Activated CD8-positive, alpha-beta T cell treated with anti-CD3 and anti-CD28 coated beads for 36 hours (primary cell): Measurements from ENCODE around the gene FAM187B. TPM values are rescaled to one million over a fixed set of nuclear protein-coding genes. Genes with fewer than 3 reads are reported as not detected.

Source experiments
- ATAC-seq: fragments of 200-7000 bp; cut with Tn5 transposase; one replicate; pipeline ENCODE4 v1.10.0; 2021; ENCODE audit warnings: mild to moderate bottlenecking, moderate library complexity
- CTCF ChIA-PET: fragments of 350-600 bp; sonication (Branson Sonifier 250); formaldehyde crosslinking; loops from one replicate; lab custom pipeline; 2021; ENCODE audit warnings: antibody characterized with exemption; lab: Charles Lee
- POLR2A ChIA-PET: fragments of 350-600 bp; sonication (Branson Sonifier 250); formaldehyde crosslinking; loops from one replicate; lab custom pipeline; 2021; ENCODE audit warnings: antibody characterized with exemption; lab: Charles Lee
- DNase-seq: peaks from one replicate; pipeline ENCODE4 v3.0.0-alpha.2; 2020
- H3K27ac Mint-ChIP-seq: one replicate; pipeline ENCODE4 v1.8.0; 2021; ENCODE audit warnings: mild to moderate bottlenecking, mixed read lengths
- H3K27me3 Mint-ChIP-seq: one replicate; pipeline ENCODE4 v1.8.0; 2021; ENCODE audit warnings: mixed read lengths
- H3K36me3 Mint-ChIP-seq: one replicate; pipeline ENCODE4 v1.8.0; 2021; ENCODE audit warnings: low read depth, mixed read lengths
- H3K4me1 Mint-ChIP-seq: one replicate; pipeline ENCODE4 v1.8.0; 2021; ENCODE audit warnings: low read depth, mixed read lengths
- H3K4me3 Mint-ChIP-seq: one replicate; pipeline ENCODE4 v1.8.0; 2021; ENCODE audit warnings: mild to moderate bottlenecking, moderate library complexity, mixed read lengths
- H3K9me3 Mint-ChIP-seq: one replicate; pipeline ENCODE4 v1.8.0; 2021; ENCODE audit warnings: mixed read lengths
- intact Hi-C: fragments of 100-400 bp; cut with micrococcal nuclease; formaldehyde crosslinking; loops from one replicate; pipeline ENCODE4 v1.10.0; 2022
- total RNA-seq, 2 experiments: library from RNA; stranded (reverse); gene quantifications; one replicate each; pipeline ENCODE4 v1.2.3, GENCODE V29; 2021
- TF ChIP-seq, protein P1 (sequence below): fragments of 200-600 bp; IDR thresholded peaks from one replicate; pipeline ENCODE4 v1.8.0; 2022; ENCODE audit warnings: antibody characterized with exemption, mild to moderate bottlenecking

Gene FAM187B
- total RNA-seq, 2 experiments from 2014 or later: not detected

DNA sequence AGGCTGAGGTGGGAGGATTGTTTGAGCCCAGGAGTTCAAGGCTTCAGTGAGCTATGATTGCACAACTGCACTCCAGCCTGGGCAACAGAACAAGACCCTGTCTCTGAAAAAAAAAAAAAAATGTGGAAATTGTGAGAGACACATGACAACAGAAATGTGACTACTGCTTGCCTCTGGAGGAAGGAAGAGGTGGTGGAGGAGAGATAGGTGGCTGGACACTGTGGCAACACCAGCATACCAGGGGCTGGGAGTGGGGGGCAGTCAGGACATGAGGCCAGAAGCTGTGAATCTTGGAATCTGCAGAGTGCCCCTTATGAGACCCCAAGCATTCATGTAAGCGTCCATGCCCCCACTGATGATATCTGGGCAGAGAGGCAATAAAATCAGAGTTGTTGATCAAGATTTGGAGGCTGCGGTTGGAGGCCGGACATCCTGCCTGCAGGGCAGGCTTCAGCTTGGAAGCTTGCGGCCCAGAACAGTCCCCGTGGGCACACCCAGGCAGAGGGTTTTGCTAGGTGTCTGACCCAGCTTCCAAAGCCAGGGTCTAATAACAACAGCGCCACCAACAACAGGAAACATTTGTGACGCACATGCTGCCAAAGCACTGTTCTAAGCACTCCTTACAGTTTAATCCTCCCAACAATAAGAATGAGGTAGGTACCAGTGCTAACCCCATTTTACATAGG, 16.9 kb downstream of the FAM187B start:
- H3K36me3 Mint-ChIP-seq: peaks cover 8% of the 10 kb centered on the region
- ATAC-seq: peak; percentile 41
- H3K4me3 Mint-ChIP-seq: peak overlapping the region; percentile 44
- H3K9me3 Mint-ChIP-seq: peaks cover 6% of the 10 kb centered on the region
- TF ChIP-seq, protein P1, sequence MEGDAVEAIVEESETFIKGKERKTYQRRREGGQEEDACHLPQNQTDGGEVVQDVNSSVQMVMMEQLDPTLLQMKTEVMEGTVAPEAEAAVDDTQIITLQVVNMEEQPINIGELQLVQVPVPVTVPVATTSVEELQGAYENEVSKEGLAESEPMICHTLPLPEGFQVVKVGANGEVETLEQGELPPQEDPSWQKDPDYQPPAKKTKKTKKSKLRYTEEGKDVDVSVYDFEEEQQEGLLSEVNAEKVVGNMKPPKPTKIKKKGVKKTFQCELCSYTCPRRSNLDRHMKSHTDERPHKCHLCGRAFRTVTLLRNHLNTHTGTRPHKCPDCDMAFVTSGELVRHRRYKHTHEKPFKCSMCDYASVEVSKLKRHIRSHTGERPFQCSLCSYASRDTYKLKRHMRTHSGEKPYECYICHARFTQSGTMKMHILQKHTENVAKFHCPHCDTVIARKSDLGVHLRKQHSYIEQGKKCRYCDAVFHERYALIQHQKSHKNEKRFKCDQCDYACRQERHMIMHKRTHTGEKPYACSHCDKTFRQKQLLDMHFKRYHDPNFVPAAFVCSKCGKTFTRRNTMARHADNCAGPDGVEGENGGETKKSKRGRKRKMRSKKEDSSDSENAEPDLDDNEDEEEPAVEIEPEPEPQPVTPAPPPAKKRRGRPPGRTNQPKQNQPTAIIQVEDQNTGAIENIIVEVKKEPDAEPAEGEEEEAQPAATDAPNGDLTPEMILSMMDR: no peak
- no peaks in the 10 kb centered on the region for H3K27me3 Mint-ChIP-seq
- H3K27ac Mint-ChIP-seq: peak overlapping the region; percentile 98
- intact Hi-C loops: loop anchor here (5.0 kb wide), 1 partner anchor 69 kb away; the partner anchor contains the start of gene FXYD7
- ChIA-PET CTCF (interaction anchor here (1.1 to 2.1 kb wide), 5 partner anchors 9 to 69 kb away, joined by 3 to 6 read pairs (median 4); partner anchors contain the start of genes FXYD5 and FXYD7), POLR2A (interaction anchor here (0.6 to 2.2 kb wide), 5 partner anchors 8 to 70 kb away, joined by 3 to 6 read pairs (median 4); partner anchors contain the start of genes FXYD5 and USF2)
- DNase-seq: peak; percentile 77
- H3K4me1 Mint-ChIP-seq: peaks cover 75% of the 10 kb centered on the region

DNA sequence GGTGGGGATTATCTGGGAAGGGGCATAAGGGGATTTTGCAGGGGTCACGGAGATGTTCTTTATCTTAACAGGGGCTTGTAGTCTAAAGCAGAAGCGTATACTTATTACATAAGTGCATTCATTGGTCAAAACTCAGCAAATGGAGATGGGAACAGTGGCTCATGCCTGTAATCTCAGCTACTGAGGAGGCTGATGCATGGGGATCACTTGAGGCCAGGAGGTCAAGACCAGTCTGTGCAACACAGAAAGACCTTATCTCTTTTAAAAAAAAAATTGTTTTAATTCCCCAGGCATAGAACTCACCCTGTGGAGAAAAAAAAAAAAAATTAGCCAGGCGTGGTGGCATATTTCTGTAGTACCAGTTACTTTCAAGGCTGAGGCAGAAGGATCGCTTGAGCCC, 18.9 kb downstream of the FAM187B start:
- TF ChIP-seq, protein P1: no peak
- H3K27ac Mint-ChIP-seq: peak overlapping the region; percentile 69
- DNase-seq (no peak), ATAC-seq (no peak)
- H3K4me3 Mint-ChIP-seq: no peak overlapping the region
- H3K27me3 Mint-ChIP-seq: no peaks in the 10 kb centered on the region
- peaks cover 8% of the 10 kb centered on the region for H3K36me3 Mint-ChIP-seq
- intact Hi-C loops: loop anchor here (5.0 kb wide), 1 partner anchor 67 kb away; the partner anchor contains the start of gene FXYD7
- CTCF ChIA-PET: no interaction called here
- peaks cover 5% of the 10 kb centered on the region for H3K9me3 Mint-ChIP-seq
- POLR2A ChIA-PET: interaction anchor here (1.0 kb wide), 1 partner anchor 66 kb away, joined by 3 read pairs; no protein-coding TSS in a partner anchor
- peaks cover 80% of the 10 kb centered on the region for H3K4me1 Mint-ChIP-seq

DNA sequence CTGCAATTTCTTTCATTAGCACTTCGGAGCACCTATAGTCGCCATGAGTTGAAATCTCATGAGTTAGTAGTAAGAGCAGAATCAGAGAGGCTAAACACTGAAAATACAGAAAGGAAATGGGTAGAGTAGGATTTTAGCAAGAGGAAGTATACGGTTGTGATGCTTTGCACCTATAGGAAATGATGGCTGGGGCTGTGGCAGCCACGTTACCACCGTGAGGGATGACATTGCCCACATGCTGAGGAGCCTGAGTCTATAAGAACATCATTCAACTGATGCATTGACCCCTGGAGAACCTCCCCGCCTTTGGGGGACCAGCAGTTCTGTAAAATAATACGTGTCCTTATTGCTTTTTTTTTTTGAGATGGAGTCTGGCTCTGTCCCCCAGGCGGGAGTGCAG, 20.4 kb downstream of the FAM187B start:
- ATAC-seq: no peak
- Mint-ChIP-seq H3K9me3 (peaks cover 5% of the 10 kb centered on the region), H3K27me3 (no peaks in the 10 kb centered on the region), H3K4me1 (peaks cover 78% of the 10 kb centered on the region), H3K4me3 (no peak overlapping the region), H3K36me3 (peaks cover 8% of the 10 kb centered on the region), H3K27ac (peak overlapping the region; percentile 94)
- TF ChIP-seq, protein P1: no peak
- ChIA-PET POLR2A (no interaction called here), CTCF (no interaction called here)
- DNase-seq: peak; percentile 29
- intact Hi-C loops: no loop called here

DNA sequence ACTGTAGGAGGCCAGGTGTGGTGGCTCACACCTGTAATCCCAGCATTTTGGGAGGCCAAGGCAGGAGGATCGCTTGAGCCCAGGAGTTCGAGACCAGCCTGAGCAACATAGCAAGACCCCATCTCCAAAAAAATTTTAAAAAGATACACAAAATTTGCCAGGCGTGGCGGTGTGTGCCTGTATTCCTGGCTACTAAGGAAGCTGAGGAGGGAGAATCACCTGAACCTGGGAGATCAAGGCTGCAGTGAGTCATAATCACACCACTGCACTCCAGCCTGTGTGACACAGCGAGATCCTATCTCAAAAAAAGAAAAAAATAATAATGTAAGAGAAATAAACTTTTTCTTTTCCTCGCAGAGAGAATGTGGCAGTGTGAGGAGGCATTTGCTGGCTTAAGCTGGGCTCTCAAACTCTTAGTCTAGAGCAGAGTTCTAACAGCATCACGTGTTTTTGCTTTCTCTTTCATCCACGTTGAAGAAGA, 21.1 kb downstream of the FAM187B start:
- peak overlapping the region; percentile 94 for H3K27ac Mint-ChIP-seq
- ATAC-seq: no peak
- intact Hi-C loops: no loop called here

More for the DNA sequence above, 21.1 kb downstream of the FAM187B start:
- TF ChIP-seq, protein P1: no peak
- no peak overlapping the region for H3K4me3 Mint-ChIP-seq
- no peak for DNase-seq
- ChIA-PET CTCF (interaction anchor here (2.9 kb wide), 1 partner anchor 53 kb away, joined by 9 read pairs; the partner anchor contains the start of gene FXYD5), POLR2A (interaction anchor here (2.5 kb wide), 1 partner anchor 33 kb away, joined by 6 read pairs; no protein-coding TSS in a partner anchor)
- no peaks in the 10 kb centered on the region for H3K27me3 Mint-ChIP-seq
- peaks cover 78% of the 10 kb centered on the region for H3K4me1 Mint-ChIP-seq
- H3K9me3 Mint-ChIP-seq: peaks cover 5% of the 10 kb centered on the region
- H3K36me3 Mint-ChIP-seq: peaks cover 9% of the 10 kb centered on the region
